Pancreas (tissue), 10 donors: ENCODE measurements around the gene ZNF367. TPM values are rescaled to one million over a fixed set of nuclear protein-coding genes. Genes with fewer than 3 reads are reported as not detected.

Source experiments
- ATAC-seq, 4 donors: fragments of 200-7000 bp; cut with Tn5 transposase; one replicate each; pipeline versions ENCODE4 v1.8.0 to v1.9.1; 2020; ENCODE audit warnings: mild to moderate bottlenecking in 4 of 4, moderate library complexity in 4 of 4
- DNase-seq, 6 donors: peaks; one replicate each; pipeline ENCODE4 v3.0.0-alpha.2; 2020
- FAIRE-seq: peaks from 2 replicates; lab custom pipeline; 2012; peaks lifted over from hg19 to GRCh38; lab: Jason Lieb, UNC
- H3K27ac ChIP-seq, 4 donors: fragments of 200-600 bp; sonication (generic); 1 replicate in 3 of 4; 2 replicates in 1 of 4; pipeline versions ENCODE4 v1.5.0 to v1.8.0; 2020
- H3K27me3 ChIP-seq, 4 donors: fragments of 200-600 bp; one replicate each; pipeline ENCODE4 v1.8.0; 2021
- H3K36me3 ChIP-seq, 3 donors: fragments of 200-600 bp; sonication (generic) in 1 of 3; one replicate each; pipeline versions ENCODE4 v1.5.0 to v1.8.0; 2020 to 2021
- H3K4me1 ChIP-seq, 3 donors: fragments of 200-600 bp; one replicate each; pipeline ENCODE4 v1.8.0; 2021
- H3K4me3 ChIP-seq, 4 donors: fragments of 200-600 bp; sonication (generic) in 2 of 4; one replicate each; pipeline versions ENCODE4 v1.5.0 to v1.8.0; 2020 to 2021
- H3K9me3 ChIP-seq, 4 donors: fragments of 200-600 bp; one replicate each; pipeline ENCODE4 v1.8.0; 2021
- CTCF ChIP-seq, 4 donors: fragments of 200-600 bp; sonication (generic) in 3 of 4; IDR thresholded peaks; one replicate each; pipeline versions ENCODE4 v1.5.0 to v1.8.0; 2021; ENCODE audit warnings: antibody characterized with exemption in 4 of 4
- WGBS, 2 donors: extraction: QIAGEN DNeasy Blood & Tissue Kit; methylation state at CpG; one replicate each; pipeline ENCODE4 v1.1.7; 2013; 5-methylcytosine and 5-hydroxymethylcytosine counted together
- intact Hi-C, 3 donors: fragments of 100-400 bp; cut with DNase I; formaldehyde crosslinking; loops; one replicate each; pipeline versions ENCODE4 v1.11.1 to v1.14.2; 2022
- polyA plus RNA-seq, 2 donors: library from polyadenylated mRNA; stranded (reverse); fragments of 200-250 nt; gene quantifications; one replicate each; pipeline ENCODE4 v1.2.3, GENCODE V29; 2013
- total RNA-seq, 6 donors: library from RNA; stranded (reverse); fragmentation: NEBNext Ultra II Directional in 4 of 6; extraction: Animal tissue kit (Norgen Biotek cat#: 25700) in 4 of 6; gene quantifications; one replicate each; pipeline versions ENCODE4 v1.2.1 to v1.2.4, GENCODE V29; 2021 to 2023
- donor health status: healthy with polysubstance abuse.
- donor health status: DM: no; HTN: no; CAD: no; lungs with moderate emphysema.
- donor health status: DM: no; HTN: no; CAD: no.
- donor health status: control.
- donor health status: control.
- donor health status: Bipolar disorder and iron deficiency.
- donor health status: DM: yes; HTN: yes; CAD: no.
- donor health status: DM: no; HTN: no; CAD: no.
- donor health status: DM: no; HTN: no; CAD: no.
- donor health status: DM: yes; HTN: yes; CAD: no.

The ZNF367 gene
- total and polyA plus RNA-seq, 8 donors, result 0.23 to 1.2 (median 0.65) TPM

DNA sequence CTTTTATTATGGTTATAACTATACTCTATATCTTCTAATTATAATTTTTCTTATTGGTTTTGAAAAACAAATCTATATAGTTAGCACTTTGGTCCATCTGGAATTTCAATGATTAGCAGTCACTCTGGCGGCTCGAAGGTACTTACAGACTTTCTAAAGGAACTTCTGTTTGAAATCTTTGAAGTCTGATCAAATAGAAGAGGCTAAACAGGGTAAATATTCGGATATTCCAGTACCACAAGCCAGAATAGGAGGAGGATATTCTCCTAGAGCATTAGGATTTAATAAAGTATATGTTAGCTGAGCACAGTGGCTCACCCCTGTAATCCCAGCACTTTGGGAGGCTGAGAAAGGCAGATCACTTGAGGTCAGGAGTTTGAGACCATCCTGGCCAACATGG lies 77.5 kb downstream of the ZNF367 start:
- intact Hi-C loops, result no loop called here
- ATAC-seq, result no peak
- H3K4me1 ChIP-seq, result peaks cover 0 to 22% (median 0%) of the 10 kb centered on the region in 3 donors
- WGBS, 2 donors, result 81 to 93% methylated on average over 3 of the region's 3 CpGs
- no peaks in the 10 kb centered on the region for H3K36me3 ChIP-seq
- no peaks in the 10 kb centered on the region for H3K27me3 ChIP-seq
- no peak for DNase-seq
- H3K4me3 ChIP-seq, result no peak overlapping the region
- no peak for FAIRE-seq
- TF ChIP-seq CTCF (IDR thresholded peaks at IDR 0.05), result no peak
- no peaks in the 10 kb centered on the region for H3K9me3 ChIP-seq
- H3K27ac ChIP-seq, result peak overlapping the region in 1 of 4 donors; percentile 72

- no peak overlapping the region for H3K27ac ChIP-seq
- FAIRE-seq (no peak), ATAC-seq (no peak), DNase-seq (no peak)
- intact Hi-C loops, result loop anchor here in 1 of 3 donors (10.0 kb wide), 1 partner anchor 327 kb away; no protein-coding TSS in a partner anchor
- H3K27me3 ChIP-seq, result no peaks in the 10 kb centered on the region
- no peaks in the 10 kb centered on the region for H3K36me3 ChIP-seq
- WGBS, 2 donors, result 95 to 98% methylated on average over 3 of the region's 3 CpGs
- no peaks in the 10 kb centered on the region for H3K9me3 ChIP-seq
- H3K4me3 ChIP-seq, result no peak overlapping the region
- TF ChIP-seq CTCF (IDR thresholded peaks at IDR 0.05), result no peak
- H3K4me1 ChIP-seq, result peaks cover 0 to 14% (median 0%) of the 10 kb centered on the region in 3 donors
Observed at GRCh38 chr9:96338299-96338698, 79.9 kb downstream of the ZNF367 start.

Other genes with a start within 250 kb of the ZNF367 start
- 1 to 10 TPM in 2 of 6 donors, under 1 TPM in 3, not detected in 1; 0.92 to 2.6 (median 0.98) TPM for gene HSD17B3, start 116.2 kb downstream of the ZNF367 start, total RNA-seq
- 10 to 100 TPM in 1 of 2 donors, 1 to 10 TPM in 1; 7.7 to 35.7 TPM for gene HSD17B3, start 116.2 kb downstream of the ZNF367 start, polyA plus RNA-seq
- 10 to 100 TPM; 19.7 to 27.5 (median 22.8) TPM for gene SLC35D2, start 34.7 kb downstream of the ZNF367 start, total RNA-seq
- gene SLC35D2, start 34.7 kb downstream of the ZNF367 start, polyA plus RNA-seq, result 10 to 100 TPM; 13.9 to 21.3 TPM
- 1 to 10 TPM; 2.8 to 5.1 (median 3.2) TPM for gene HABP4, start 31.8 kb upstream of the ZNF367 start, total RNA-seq
- gene HABP4, start 31.8 kb upstream of the ZNF367 start, polyA plus RNA-seq, result 10 to 100 TPM in 1 of 2 donors, 1 to 10 TPM in 1; 7.1 to 13.0 TPM
- 10 to 100 TPM in 5 of 6 donors, 1 to 10 TPM in 1; 8.2 to 19.3 (median 12.8) TPM for gene CDC14B, start 201.5 kb upstream of the ZNF367 start, total RNA-seq
- 1 to 10 TPM; 4.6 to 8.0 TPM for gene CDC14B, start 201.5 kb upstream of the ZNF367 start, polyA plus RNA-seq
- gene PRXL2C, start 236.9 kb upstream of the ZNF367 start, total RNA-seq, result 10 to 100 TPM in 1 of 6 donors, 1 to 10 TPM in 5; 6.0 to 11.2 (median 8.3) TPM
- 1 to 10 TPM; 4.9 to 8.6 TPM for gene PRXL2C, start 236.9 kb upstream of the ZNF367 start, polyA plus RNA-seq